MG63 (cell line): Measurements from ENCODE around the gene NOS1AP. TPM values are rescaled to one million over a fixed set of nuclear protein-coding genes. Genes with fewer than 3 reads are reported as not detected.

Experiments used
- DNase-seq: peaks from one replicate; pipeline ENCODE4 v3.0.0-alpha.2; 2020
- H3K27me3 ChIP-seq: fragments of 250-450 bp; sonication (Bioruptor Pico); 2 replicates; pipeline ENCODE4 v1.5.1; 2020; ENCODE audit warnings: mild to moderate bottlenecking, moderate library complexity
- H3K36me3 ChIP-seq: fragments of 250-450 bp; sonication (Bioruptor Pico); 2 replicates; pipeline ENCODE4 v1.5.1; 2020; ENCODE audit warnings: mild to moderate bottlenecking, moderate library complexity
- H3K4me3 ChIP-seq: fragments of 250-450 bp; sonication (Bioruptor Pico); 2 replicates; pipeline ENCODE4 v1.5.1; 2020; ENCODE audit warnings: mild to moderate bottlenecking, moderate library complexity
- H3K9me3 ChIP-seq: fragments of 250-450 bp; sonication (Bioruptor Pico); 2 replicates; pipeline ENCODE4 v1.5.1; 2020; ENCODE audit warnings: mild to moderate bottlenecking, moderate library complexity
- total RNA-seq: library from RNA; depleted of rRNA; stranded (reverse); fragments of >200 nt; shearing (Covaris generic); gene quantifications from 2 replicates; pipeline ENCODE4 v1.2.3, GENCODE V29; 2014; ENCODE audit warnings: low replicate concordance; rRNA removed

Gene NOS1AP
- total RNA-seq, result not detected in 2 replicates

GRCh38 chr1:162069334-162070093, at the start of gene NOS1AP:
NOS1AP (plus strand) TSS chr1:162069691; CDS start chr1:162070178, 487 bp downstream.
- H3K4me3 ChIP-seq, result peak within 1 kb of the TSS; percentile 47
- peaks cover 35% of the 10 kb centered on the region for H3K27me3 ChIP-seq
- no peaks in the 10 kb centered on the region; the same call in 1 of the 2 replicates for H3K36me3 ChIP-seq
- DNase-seq, result peak; percentile 73
- no peaks in the 10 kb centered on the region; the same call in 1 of the 2 replicates for H3K9me3 ChIP-seq

GRCh38 chr1:162020150-162020549, 49.3 kb upstream of the NOS1AP start:
- peak; percentile 27 for DNase-seq
- H3K4me3 ChIP-seq, result no peak overlapping the region
- no peaks in the 10 kb centered on the region for H3K27me3 ChIP-seq
- H3K9me3 ChIP-seq, result no peaks in the 10 kb centered on the region
- no peaks in the 10 kb centered on the region for H3K36me3 ChIP-seq

GRCh38 chr1:162021124-162021523, 48.4 kb upstream of the NOS1AP start:
- Histone ChIP-seq H3K27me3 (no peaks in the 10 kb centered on the region), H3K9me3 (peaks cover 2% of the 10 kb centered on the region), H3K36me3 (no peaks in the 10 kb centered on the region), H3K4me3 (no peak overlapping the region)
- peak; percentile 65 for DNase-seq

- no peak for DNase-seq
- H3K4me3 ChIP-seq, result no peak overlapping the region
- H3K36me3 ChIP-seq, result no peaks in the 10 kb centered on the region
- H3K27me3 ChIP-seq, result no peaks in the 10 kb centered on the region
- peaks cover 13% of the 10 kb centered on the region for H3K9me3 ChIP-seq
Measured at GRCh38 chr1:162022626-162023025, 46.9 kb upstream of the NOS1AP start.

- H3K36me3 ChIP-seq, result no peaks in the 10 kb centered on the region
- peak overlapping the region; percentile 59 for H3K4me3 ChIP-seq
- DNase-seq, result no peak
- H3K9me3 ChIP-seq, result peaks cover 13% of the 10 kb centered on the region
- H3K27me3 ChIP-seq, result no peaks in the 10 kb centered on the region
Measured at GRCh38 chr1:162023181-162023546, 46.3 kb upstream of the NOS1AP start.

GRCh38 chr1:162023547-162024501, 45.7 kb upstream of the NOS1AP start, which contains the start of gene OLFML2B:
OLFML2B (minus strand) TSS chr1:162023869; CDS start chr1:162023430, 439 bp downstream.
- H3K9me3 ChIP-seq, result peaks cover 13% of the 10 kb centered on the region
- peak within 1 kb of the TSS; percentile 59 for H3K4me3 ChIP-seq
- no peaks in the 10 kb centered on the region for H3K36me3 ChIP-seq
- no peaks in the 10 kb centered on the region for H3K27me3 ChIP-seq
- peak; percentile 68 for DNase-seq

GRCh38 chr1:162025541-162025940, 44.0 kb upstream of the NOS1AP start:
- Histone ChIP-seq H3K9me3 (peaks cover 13% of the 10 kb centered on the region), H3K4me3 (no peak overlapping the region), H3K27me3 (no peaks in the 10 kb centered on the region), H3K36me3 (no peaks in the 10 kb centered on the region)
- DNase-seq, result no peak

- no peaks in the 10 kb centered on the region for H3K27me3 ChIP-seq
- peaks cover 13% of the 10 kb centered on the region for H3K9me3 ChIP-seq
- DNase-seq, result no peak
- no peak overlapping the region for H3K4me3 ChIP-seq
- no peaks in the 10 kb centered on the region for H3K36me3 ChIP-seq
Measured at GRCh38 chr1:162026881-162027280, 42.6 kb upstream of the NOS1AP start.

GRCh38 chr1:162028726-162029125, 40.8 kb upstream of the NOS1AP start:
- Histone ChIP-seq H3K9me3 (peaks cover 13% of the 10 kb centered on the region), H3K27me3 (no peaks in the 10 kb centered on the region), H3K36me3 (no peaks in the 10 kb centered on the region), H3K4me3 (no peak overlapping the region)
- DNase-seq, result no peak

GRCh38 chr1:162029157-162029556, 40.3 kb upstream of the NOS1AP start:
- Histone ChIP-seq H3K9me3 (peaks cover 13% of the 10 kb centered on the region), H3K36me3 (no peaks in the 10 kb centered on the region), H3K27me3 (no peaks in the 10 kb centered on the region), H3K4me3 (no peak overlapping the region)
- no peak for DNase-seq

- Histone ChIP-seq H3K27me3 (no peaks in the 10 kb centered on the region), H3K9me3 (peaks cover 13% of the 10 kb centered on the region), H3K36me3 (no peaks in the 10 kb centered on the region), H3K4me3 (no peak overlapping the region)
- DNase-seq, result no peak
Measured at GRCh38 chr1:162030759-162031280, 38.7 kb upstream of the NOS1AP start.

GRCh38 chr1:162033428-162033827, 36.1 kb upstream of the NOS1AP start:
- no peak overlapping the region for H3K4me3 ChIP-seq
- peaks cover 6% of the 10 kb centered on the region; the same call in 1 of the 2 replicates for H3K27me3 ChIP-seq
- DNase-seq, result no peak
- H3K36me3 ChIP-seq, result no peaks in the 10 kb centered on the region
- no peaks in the 10 kb centered on the region for H3K9me3 ChIP-seq

GRCh38 chr1:162035241-162035640, 34.2 kb upstream of the NOS1AP start:
- Histone ChIP-seq H3K9me3 (no peaks in the 10 kb centered on the region), H3K27me3 (peaks cover 6% of the 10 kb centered on the region; the same call in 1 of the 2 replicates), H3K36me3 (no peaks in the 10 kb centered on the region), H3K4me3 (no peak overlapping the region)
- DNase-seq, result peak; percentile 59

GRCh38 chr1:162036163-162036562, 33.3 kb upstream of the NOS1AP start:
- no peak for DNase-seq
- peaks cover 6% of the 10 kb centered on the region; the same call in 1 of the 2 replicates for H3K27me3 ChIP-seq
- H3K9me3 ChIP-seq, result no peaks in the 10 kb centered on the region
- H3K4me3 ChIP-seq, result no peak overlapping the region
- H3K36me3 ChIP-seq, result no peaks in the 10 kb centered on the region

- Histone ChIP-seq H3K9me3 (no peaks in the 10 kb centered on the region; the same call in 1 of the 2 replicates), H3K4me3 (no peak overlapping the region), H3K36me3 (no peaks in the 10 kb centered on the region), H3K27me3 (peaks cover 6% of the 10 kb centered on the region; the same call in 1 of the 2 replicates)
- DNase-seq, result no peak
Measured at GRCh38 chr1:162038624-162039023, 30.9 kb upstream of the NOS1AP start.

GRCh38 chr1:162040001-162040400, 29.5 kb upstream of the NOS1AP start:
- Histone ChIP-seq H3K4me3 (no peak overlapping the region), H3K36me3 (no peaks in the 10 kb centered on the region), H3K9me3 (no peaks in the 10 kb centered on the region; the same call in 1 of the 2 replicates), H3K27me3 (peaks cover 6% of the 10 kb centered on the region; the same call in 1 of the 2 replicates)
- DNase-seq, result no peak

- Histone ChIP-seq H3K9me3 (no peaks in the 10 kb centered on the region; the same call in 1 of the 2 replicates), H3K4me3 (no peak overlapping the region), H3K27me3 (peaks cover 6% of the 10 kb centered on the region; the same call in 1 of the 2 replicates), H3K36me3 (no peaks in the 10 kb centered on the region)
- DNase-seq, result no peak
Measured at GRCh38 chr1:162040657-162041056, 28.8 kb upstream of the NOS1AP start.
